ENCODE data around the gene TDRD12. TPM values are rescaled to one million over a fixed set of nuclear protein-coding genes. Genes with fewer than 3 reads are reported as not detected.
A peak's percentile ranks its signal among the peaks of the same experiment; 100 is the strongest.

TDRD12 gene
- total and polyA plus RNA-seq, 11 donors: 0.06 to 0.63 (median 0.23) TPM; not detected in 5

DNA sequence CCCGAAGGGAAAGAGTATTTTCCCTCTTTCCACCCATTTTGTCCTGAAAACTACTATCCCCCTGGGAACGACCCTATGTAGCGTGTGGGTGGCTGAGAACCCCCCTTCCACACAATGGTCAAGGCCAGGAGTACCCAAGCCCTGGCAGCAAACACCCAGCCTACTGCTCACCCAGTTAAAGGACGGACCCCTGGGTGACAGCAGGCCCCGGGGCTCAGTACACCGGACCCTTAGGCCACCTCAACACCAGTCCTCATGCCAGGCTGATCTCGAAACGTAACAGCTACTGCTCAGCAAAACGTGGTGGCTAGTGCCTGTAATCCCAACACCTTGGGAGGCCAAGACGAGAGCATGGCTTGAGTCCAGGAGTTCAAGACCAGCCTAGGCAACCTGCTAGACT is 46.0 kb upstream of the TDRD12 start:
- 82 to 91% (median 87%) methylated on average over 10 of the region's 10 CpGs for WGBS, 4 donors
- Histone ChIP-seq H3K27ac (no peak overlapping the region), H3K9me3 (no peaks in the 10 kb centered on the region), H3K27me3 (peaks cover 0 to 23% (median 13%) of the 10 kb centered on the region in 9 donors), H3K36me3 (peaks cover 0 to 3% (median 0%) of the 10 kb centered on the region in 9 donors), H3K4me3 (peak overlapping the region in 5 of 12 donors; percentile 88 to 100 (median 98)), H3K4me1 (peaks cover 0 to 75% (median 35%) of the 10 kb centered on the region in 12 donors)
- no peak for TF ChIP-seq POLR2A (IDR thresholded peaks at IDR 0.05)
- TF ChIP-seq, protein P1, sequence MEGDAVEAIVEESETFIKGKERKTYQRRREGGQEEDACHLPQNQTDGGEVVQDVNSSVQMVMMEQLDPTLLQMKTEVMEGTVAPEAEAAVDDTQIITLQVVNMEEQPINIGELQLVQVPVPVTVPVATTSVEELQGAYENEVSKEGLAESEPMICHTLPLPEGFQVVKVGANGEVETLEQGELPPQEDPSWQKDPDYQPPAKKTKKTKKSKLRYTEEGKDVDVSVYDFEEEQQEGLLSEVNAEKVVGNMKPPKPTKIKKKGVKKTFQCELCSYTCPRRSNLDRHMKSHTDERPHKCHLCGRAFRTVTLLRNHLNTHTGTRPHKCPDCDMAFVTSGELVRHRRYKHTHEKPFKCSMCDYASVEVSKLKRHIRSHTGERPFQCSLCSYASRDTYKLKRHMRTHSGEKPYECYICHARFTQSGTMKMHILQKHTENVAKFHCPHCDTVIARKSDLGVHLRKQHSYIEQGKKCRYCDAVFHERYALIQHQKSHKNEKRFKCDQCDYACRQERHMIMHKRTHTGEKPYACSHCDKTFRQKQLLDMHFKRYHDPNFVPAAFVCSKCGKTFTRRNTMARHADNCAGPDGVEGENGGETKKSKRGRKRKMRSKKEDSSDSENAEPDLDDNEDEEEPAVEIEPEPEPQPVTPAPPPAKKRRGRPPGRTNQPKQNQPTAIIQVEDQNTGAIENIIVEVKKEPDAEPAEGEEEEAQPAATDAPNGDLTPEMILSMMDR (IDR thresholded peaks at IDR 0.05): no peak
- no peak for DNase-seq
- intact Hi-C loops (cut with DNase I): loop anchor here in 1 of 10 donors (10.0 kb wide), 1 partner anchor 89 kb away; the partner anchor contains the start of gene PDCD5
- no peak for ATAC-seq

DNA sequence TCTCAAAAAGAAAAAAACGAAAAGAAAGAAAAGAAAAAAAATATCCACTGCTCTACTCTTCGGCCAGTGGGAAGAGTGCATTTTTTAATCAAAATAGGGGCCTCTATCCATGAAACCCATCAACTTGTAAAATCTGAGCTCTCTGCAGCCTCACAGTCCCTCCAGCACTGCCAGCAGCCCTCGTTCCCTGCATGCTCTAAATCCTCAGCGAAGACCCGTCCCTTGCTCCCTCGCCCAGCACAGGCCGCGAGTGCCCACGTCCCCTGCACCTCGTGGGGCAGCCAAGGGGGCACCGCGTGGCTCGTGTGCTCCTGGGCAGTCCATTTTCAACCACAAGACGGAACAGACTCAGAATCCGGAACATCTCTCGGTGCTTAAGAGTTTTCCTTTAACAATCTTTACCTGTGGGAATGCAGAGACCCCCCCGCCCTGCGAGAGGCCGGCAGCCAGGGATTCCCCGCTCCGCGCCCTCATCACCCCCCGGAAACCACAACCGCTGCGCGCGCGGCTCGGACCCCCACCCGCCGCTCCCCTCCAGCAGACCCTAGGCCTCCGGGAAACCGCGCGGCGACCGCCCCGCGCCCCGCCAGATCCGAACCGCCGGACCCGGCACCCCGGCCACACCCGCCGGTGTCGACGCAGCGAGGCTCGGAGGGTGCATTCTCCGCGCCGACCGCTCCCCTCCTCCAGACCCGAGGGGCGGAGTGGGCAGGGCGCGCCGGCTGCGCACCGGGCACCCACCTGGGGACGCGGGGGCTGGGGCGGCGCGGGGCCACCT is 45.2 kb upstream of the TDRD12 start:
- TF ChIP-seq, protein P1 (IDR thresholded peaks at IDR 0.05): peak in 1 of 12 donors; percentile 3
- no peak for TF ChIP-seq POLR2A (IDR thresholded peaks at IDR 0.05)
- intact Hi-C loops (cut with DNase I): loop anchor here in 1 of 10 donors (10.0 kb wide), 1 partner anchor 90 kb away; the partner anchor contains the start of gene PDCD5
- WGBS, 4 donors: 2 to 3% (median 2%) methylated on average over 37 to 67 of the region's 67 CpGs
- Histone ChIP-seq H3K36me3 (peaks cover 0 to 3% (median 0%) of the 10 kb centered on the region in 9 donors), H3K9me3 (no peaks in the 10 kb centered on the region), H3K4me1 (peaks cover 0 to 70% (median 35%) of the 10 kb centered on the region in 12 donors), H3K4me3 (peak overlapping the region; percentile 79 to 100 (median 88)), H3K27ac (peak overlapping the region in 11 of 12 donors; percentile 82 to 94 (median 87)), H3K27me3 (peaks cover 0 to 23% (median 13%) of the 10 kb centered on the region in 9 donors)
- ATAC-seq: no peak
- DNase-seq: no peak

DNA sequence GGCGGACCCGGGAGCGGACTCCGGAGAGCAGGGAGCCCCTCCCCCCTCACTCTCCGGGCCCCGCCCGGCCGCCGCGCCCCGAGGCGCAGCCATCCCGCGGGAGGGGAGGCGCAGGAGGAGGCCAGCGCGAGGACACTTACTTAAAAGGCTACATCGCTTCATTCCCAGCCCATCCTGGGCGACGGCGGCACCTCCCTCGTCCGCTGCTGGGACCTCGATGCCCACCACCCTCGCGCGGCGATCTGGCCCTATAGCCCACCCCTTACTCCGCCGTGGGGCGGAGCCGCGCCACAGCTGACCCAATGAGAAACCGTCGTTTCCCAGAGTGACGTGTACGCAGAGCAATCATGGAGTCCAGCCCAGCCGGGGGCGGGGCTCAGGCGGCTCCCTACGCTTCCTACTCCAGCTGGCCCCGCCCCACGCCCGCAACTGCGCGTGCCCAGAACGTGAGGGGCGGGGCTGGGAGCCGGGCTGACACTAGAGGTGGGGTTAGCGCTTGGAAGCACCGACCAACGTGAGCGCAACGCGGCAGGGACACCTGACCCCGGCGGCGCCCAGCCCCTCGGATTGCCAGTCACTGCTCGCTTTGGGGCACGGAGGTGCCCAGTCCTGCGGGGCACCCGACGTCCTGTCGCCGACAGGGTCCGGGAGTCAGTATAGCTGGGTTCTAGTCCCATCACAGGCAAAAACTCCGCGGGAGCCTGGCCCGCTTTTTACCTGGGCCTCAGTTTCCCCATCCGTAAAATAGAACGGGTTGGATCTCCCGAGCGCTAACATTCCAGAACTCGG is 44.4 kb upstream of the TDRD12 start, which contains the start of gene ANKRD27:
Gene ANKRD27, minus strand, starts transcription at position 250 of the 789 bp plus-strand sequence. CDS start 16,165 bp downstream, outside the sequence.
- intact Hi-C loops (cut with DNase I): loop anchor here in 1 of 10 donors (10.0 kb wide), 1 partner anchor 90 kb away; the partner anchor contains the start of gene PDCD5
- Histone ChIP-seq H3K9me3 (no peaks in the 10 kb centered on the region), H3K4me3 (peak within 1 kb of the TSS; percentile 79 to 100 (median 88)), H3K27ac (peak within 1 kb of the TSS; percentile 51 to 94 (median 88)), H3K4me1 (peaks cover 0 to 62% (median 34%) of the 10 kb centered on the region in 12 donors), H3K36me3 (peaks cover 0 to 3% (median 0%) of the 10 kb centered on the region in 9 donors), H3K27me3 (peaks cover 0 to 23% (median 13%) of the 10 kb centered on the region in 9 donors)
- DNase-seq (peak; percentile 98 to 99 (median 98)), ATAC-seq (peak; percentile 94 to 98 (median 96))
- WGBS, 4 donors: 0 to 1% (median 0%) methylated on average over 14 to 74 of the region's 75 CpGs
- TF ChIP-seq, protein P1 (IDR thresholded peaks at IDR 0.05): peak in 1 of 12 donors; percentile 2
- TF ChIP-seq POLR2A (IDR thresholded peaks at IDR 0.05): peak in 1 of 2 donors; percentile 79

Measured in heart left ventricle (tissue), 16 donors.